Stimulated activated CD4-positive, alpha-beta T cell treated with anti-CD3 and anti-CD28 coated beads, Interleukin-1b, Interleukin-23, amount 100 ng/mL, for 24 hours (primary cell): Measurements from ENCODE around the gene PRKN.

Source experiments
- DNase-seq, 4 experiments: peaks; one replicate each; pipeline ENCODE4 v3.0.0-alpha.2; 2020; ENCODE audit warnings: low read depth in 4 of 4, low spot score in 1 of 4

PRKN gene

GRCh38 chr6:162711376-162711775 lies 16.2 kb downstream of the PRKN start:
- DNase-seq = no peak

GRCh38 chr6:162710936-162711335 lies 16.6 kb downstream of the PRKN start:
- DNase-seq = no peak

GRCh38 chr6:162710419-162710818 lies 17.1 kb downstream of the PRKN start:
- no peak for DNase-seq

- no peak for DNase-seq
Measured at GRCh38 chr6:162709431-162709830, 18.1 kb downstream of the PRKN start.

- no peak for DNase-seq
Measured at GRCh38 chr6:162708971-162709370, 18.6 kb downstream of the PRKN start.

- DNase-seq = no peak
Measured at GRCh38 chr6:162706232-162706631, 21.3 kb downstream of the PRKN start.

- no peak for DNase-seq
Measured at GRCh38 chr6:162705736-162706135, 21.8 kb downstream of the PRKN start.

- DNase-seq = no peak
Measured at GRCh38 chr6:162704001-162704400, 23.6 kb downstream of the PRKN start.

GRCh38 chr6:162702446-162702845 lies 25.1 kb downstream of the PRKN start:
- no peak for DNase-seq

- DNase-seq = no peak
Measured at GRCh38 chr6:162701551-162701950, 26.0 kb downstream of the PRKN start.

- no peak for DNase-seq
Measured at GRCh38 chr6:162700966-162701365, 26.6 kb downstream of the PRKN start.

- no peak for DNase-seq
Measured at GRCh38 chr6:162699961-162700360, 27.6 kb downstream of the PRKN start.

- no peak for DNase-seq
Measured at GRCh38 chr6:162698440-162698839, 29.1 kb downstream of the PRKN start.

GRCh38 chr6:162697872-162698403 lies 29.6 kb downstream of the PRKN start:
- DNase-seq = no peak

- DNase-seq = no peak
Measured at GRCh38 chr6:162690158-162690557, 37.4 kb downstream of the PRKN start.

- DNase-seq = no peak
Measured at GRCh38 chr6:162688751-162689345, 38.7 kb downstream of the PRKN start.

- no peak for DNase-seq
Measured at GRCh38 chr6:162685586-162685985, 42.0 kb downstream of the PRKN start.

- no peak for DNase-seq
Measured at GRCh38 chr6:162684961-162685360, 42.6 kb downstream of the PRKN start.

- DNase-seq = no peak
Measured at GRCh38 chr6:162684052-162684451, 43.5 kb downstream of the PRKN start.

- no peak for DNase-seq
Measured at GRCh38 chr6:162683135-162683534, 44.4 kb downstream of the PRKN start.

- DNase-seq = no peak
Measured at GRCh38 chr6:162681447-162681846, 46.1 kb downstream of the PRKN start.

GRCh38 chr6:162680871-162681270 lies 46.7 kb downstream of the PRKN start:
- no peak for DNase-seq

GRCh38 chr6:162680367-162680766 lies 47.2 kb downstream of the PRKN start:
- no peak for DNase-seq
